ENCODE data around the gene TIMM17B.

DNA sequence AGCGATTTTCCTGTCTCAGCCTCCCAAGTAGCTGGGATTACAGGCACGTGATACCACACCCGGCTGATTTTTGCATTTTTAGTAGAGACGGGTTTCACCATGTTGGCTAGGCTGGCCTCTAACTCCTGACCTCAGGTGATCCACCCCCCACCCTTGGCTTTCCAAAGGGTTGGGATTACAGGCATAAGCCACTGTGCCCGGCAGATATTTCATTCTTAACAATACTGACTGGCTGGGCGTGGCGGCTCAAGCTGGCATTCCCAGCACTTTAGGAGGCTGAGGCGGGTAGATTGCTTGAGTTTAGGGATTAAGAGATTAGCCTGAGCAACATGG lies 1.5 kb upstream of the TIMM17B start:
- TF ChIP-seq CTCF (IDR thresholded peaks at IDR 0.05), result no peak
- TF ChIP-seq POLR2A (IDR thresholded peaks at IDR 0.05), result no peak
